Body of pancreas (tissue), 4 donors: Measurements from ENCODE around the gene CDS2. TPM values are rescaled to one million over a fixed set of nuclear protein-coding genes. Genes with fewer than 3 reads are reported as not detected.

ENCODE experiments used
- ATAC-seq: fragments of 150-250 bp; one replicate; pipeline ENCODE4 v1.9.1; 2016
- DNase-seq, 4 donors: peaks; one replicate each; pipeline ENCODE4 v3.0.0-alpha.2; 2019
- H3K27ac ChIP-seq, 4 donors: fragments of 200-600 bp; sonication (generic); 1 replicate in 3 of 4; 2 replicates in 1 of 4; pipeline versions ENCODE4 v1.5.1 to v1.6.1; 2016 to 2019; ENCODE audit warnings: mild to moderate bottlenecking in 1 of 4, mixed read lengths in 1 of 4, moderate library complexity in 1 of 4
- H3K27me3 ChIP-seq, 2 donors: fragments of 200-600 bp; sonication (generic); one replicate each; pipeline ENCODE4 v1.6.0; 2016; ENCODE audit warnings: mild to moderate bottlenecking in 1 of 2
- H3K36me3 ChIP-seq, 2 donors: fragments of 200-600 bp; sonication (generic); replicated peaks in 1 of 2; 2 replicates each; pipeline ENCODE4 v1.5.1; 2016; ENCODE audit warnings: low read depth in 2 of 2; ENCODE audit not compliant: insufficient read depth in 1 of 2
- H3K4me1 ChIP-seq: fragments of 200-600 bp; sonication (generic); one replicate; pipeline ENCODE4 v1.6.0; 2016
- H3K4me3 ChIP-seq, 2 donors: fragments of 200-600 bp; sonication (generic); 1 replicate in 1 of 2; 2 replicates in 1 of 2; pipeline ENCODE4 v1.5.1; 2016 to 2019
- H3K9me3 ChIP-seq, 3 donors: fragments of 200-600 bp; sonication (generic); 1 replicate in 2 of 3; 2 replicates in 1 of 3; pipeline ENCODE4 v1.5.1; 2016
- CTCF ChIP-seq, 7 experiments: fragments of 450-650 bp in 4 of 7; fragments of 200-600 bp in 3 of 7; sonication (generic) in 3 of 7; IDR thresholded peaks; one replicate each; pipeline ENCODE4 v1.5.1; 2016 to 2019; ENCODE audit warnings: antibody characterized with exemption in 7 of 7
- POLR2A ChIP-seq, 3 donors: fragments of 450-650 bp; IDR thresholded peaks; one replicate each; pipeline ENCODE4 v1.6.1; 2016; ENCODE audit warnings: antibody characterized with exemption in 3 of 3, mild to moderate bottlenecking in 2 of 3
- WGBS, 2 donors: methylation state at CpG; one replicate each; pipeline ENCODE4 v1.1.5; 2017; 5-methylcytosine and 5-hydroxymethylcytosine counted together
- intact Hi-C: fragments of 100-400 bp; cut with DNase I; formaldehyde crosslinking; loops from one replicate; pipeline ENCODE4 v1.15.1; 2023
- total RNA-seq, 2 donors: library from RNA; depleted of rRNA; stranded (reverse); fragments of >200 nt; gene quantifications; one replicate each; pipeline ENCODE4 v1.1.0, GENCODE V29; 2016

CDS2 gene
- total RNA-seq, 2 donors from 2014 or later = 10.2 to 13.5 TPM

GRCh38 chr20:5118220-5119142 is 8.3 kb upstream of the CDS2 start:
- H3K27ac ChIP-seq = peak overlapping the region in 3 of 4 donors; percentile 78 to 93 (median 92)
- no peaks in the 10 kb centered on the region for H3K27me3 ChIP-seq
- TF ChIP-seq POLR2A (IDR thresholded peaks at IDR 0.05) = no peak
- no peak for TF ChIP-seq CTCF (IDR thresholded peaks at IDR 0.05)
- WGBS, 2 donors = 7 to 10% methylated on average over 23 of the region's 23 CpGs
- no peak for DNase-seq
- intact Hi-C loops = no loop called here
- no peaks in the 10 kb centered on the region for H3K9me3 ChIP-seq
- H3K4me3 ChIP-seq = peak overlapping the region; percentile 51 to 91
- H3K4me1 ChIP-seq = peaks cover 18% of the 10 kb centered on the region
- H3K36me3 ChIP-seq = peaks cover 0 to 4% of the 10 kb centered on the region in 2 donors
- no peak for ATAC-seq

GRCh38 chr20:5119143-5119434 is 7.7 kb upstream of the CDS2 start:
- Histone ChIP-seq H3K36me3 (peaks cover 0 to 4% of the 10 kb centered on the region in 2 donors), H3K27me3 (no peaks in the 10 kb centered on the region), H3K9me3 (no peaks in the 10 kb centered on the region), H3K4me1 (peaks cover 18% of the 10 kb centered on the region), H3K4me3 (peak overlapping the region; percentile 51 to 91), H3K27ac (peak overlapping the region in 3 of 4 donors; percentile 78 to 93 (median 92))
- intact Hi-C loops = no loop called here
- TF ChIP-seq POLR2A (IDR thresholded peaks at IDR 0.05) (no peak), CTCF (IDR thresholded peaks at IDR 0.05) (no peak)
- ATAC-seq = no peak
- no peak for DNase-seq
- WGBS, 2 donors = 0% methylated on average over 2 to 21 of the region's 21 CpGs

- Histone ChIP-seq H3K4me3 (peak within 1 kb of the TSS; percentile 51 to 91), H3K9me3 (no peaks in the 10 kb centered on the region), H3K36me3 (peaks cover 0 to 4% of the 10 kb centered on the region in 2 donors), H3K4me1 (peaks cover 18% of the 10 kb centered on the region), H3K27me3 (no peaks in the 10 kb centered on the region), H3K27ac (peak within 1 kb of the TSS; percentile 78 to 93 (median 88))
- peak; percentile 98 for ATAC-seq
- WGBS, 2 donors = 0% methylated on average over 1 to 71 of the region's 71 CpGs
- peak; percentile 95 to 98 (median 98) for DNase-seq
- intact Hi-C loops = no loop called here
- TF ChIP-seq POLR2A (IDR thresholded peaks at IDR 0.05) (peak; percentile 83 to 94 (median 92)), CTCF (IDR thresholded peaks at IDR 0.05) (peak in 2 of 7 experiments; percentile 5 to 33)
These were observed 7.2 kb upstream of the CDS2 start, which contains the start of gene PCNA for GRCh38 chr20:5119435-5120184. Gene PCNA, minus strand, starts transcription at chr20:5119958. Its CDS starts 160 bp downstream, at chr20:5119798.

GRCh38 chr20:5120185-5120476 is 6.7 kb upstream of the CDS2 start:
- ATAC-seq (no peak), DNase-seq (no peak)
- H3K27me3 ChIP-seq = no peaks in the 10 kb centered on the region
- H3K9me3 ChIP-seq = no peaks in the 10 kb centered on the region
- TF ChIP-seq POLR2A (IDR thresholded peaks at IDR 0.05) (no peak), CTCF (IDR thresholded peaks at IDR 0.05) (no peak)
- H3K27ac ChIP-seq = peak overlapping the region; percentile 78 to 93 (median 88)
- peaks cover 0 to 3% of the 10 kb centered on the region in 2 donors for H3K36me3 ChIP-seq
- peak overlapping the region in 1 of 2 donors; percentile 51 for H3K4me3 ChIP-seq
- peaks cover 18% of the 10 kb centered on the region for H3K4me1 ChIP-seq
- intact Hi-C loops = no loop called here
- 0% methylated on average over 7 to 9 of the region's 9 CpGs for WGBS, 2 donors
